Activated naive CD8-positive, alpha-beta T cell (primary cell): Measurements from ENCODE around the gene MSI2.

Experiments
- H3K27ac Mint-ChIP-seq: one replicate; pipeline ENCODE4 v1.8.0; 2021; ENCODE audit warnings: mixed read lengths
- H3K27me3 Mint-ChIP-seq: one replicate; pipeline ENCODE4 v1.8.0; 2021; ENCODE audit warnings: mixed read lengths
- H3K36me3 Mint-ChIP-seq: one replicate; pipeline ENCODE4 v1.8.0; 2021; ENCODE audit warnings: mixed read lengths
- H3K4me1 Mint-ChIP-seq: one replicate; pipeline ENCODE4 v1.8.0; 2021; ENCODE audit warnings: low read depth, mixed read lengths
- H3K4me3 Mint-ChIP-seq: one replicate; pipeline ENCODE4 v1.8.0; 2021; ENCODE audit warnings: mild to moderate bottlenecking, mixed read lengths
- H3K9me3 Mint-ChIP-seq: one replicate; pipeline ENCODE4 v1.8.0; 2021; ENCODE audit warnings: low read depth, mixed read lengths

Gene MSI2

DNA sequence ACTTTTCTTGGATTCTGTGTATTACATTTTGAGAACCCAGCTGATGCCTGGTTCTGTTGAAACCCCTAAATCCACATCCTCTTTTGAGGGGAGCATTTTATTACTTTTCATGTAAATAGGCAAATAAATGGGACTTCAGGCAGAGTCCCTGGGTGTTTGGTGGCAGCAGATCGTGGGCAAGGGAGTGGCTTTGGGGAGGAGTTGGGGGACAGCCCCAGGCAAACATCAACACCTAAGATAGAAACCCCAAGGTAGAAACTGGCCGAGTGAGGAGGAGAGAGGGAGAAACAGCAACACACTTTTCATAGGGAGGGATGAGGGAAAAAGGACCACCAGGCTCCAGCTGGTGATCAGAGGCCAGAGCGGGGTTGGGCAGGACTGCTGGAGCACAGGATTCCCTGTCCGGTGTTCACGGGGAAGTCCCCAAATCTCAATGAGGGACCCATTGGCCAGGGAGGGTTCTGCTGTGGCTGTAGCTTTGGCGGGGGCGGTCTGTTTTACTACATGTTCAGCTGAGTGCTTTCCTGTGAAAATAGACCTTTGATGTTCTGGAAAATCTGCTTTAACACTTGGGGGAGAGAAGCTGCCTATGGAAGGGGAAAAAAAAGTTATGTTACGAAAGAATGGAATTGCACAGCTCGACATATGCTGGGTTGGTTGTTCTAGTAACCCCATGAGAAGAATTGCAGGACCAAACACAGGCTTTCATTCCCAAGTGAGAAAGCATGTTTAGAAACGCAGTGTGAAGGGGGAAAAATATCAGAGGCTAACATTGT is 46.6 kb downstream of the MSI2 start:
- no peaks in the 10 kb centered on the region for H3K9me3 Mint-ChIP-seq
- H3K4me1 Mint-ChIP-seq: peaks cover 32% of the 10 kb centered on the region
- peaks cover 25% of the 10 kb centered on the region for H3K36me3 Mint-ChIP-seq
- no peak overlapping the region for H3K27ac Mint-ChIP-seq
- no peak overlapping the region for H3K4me3 Mint-ChIP-seq
- H3K27me3 Mint-ChIP-seq: no peaks in the 10 kb centered on the region

DNA sequence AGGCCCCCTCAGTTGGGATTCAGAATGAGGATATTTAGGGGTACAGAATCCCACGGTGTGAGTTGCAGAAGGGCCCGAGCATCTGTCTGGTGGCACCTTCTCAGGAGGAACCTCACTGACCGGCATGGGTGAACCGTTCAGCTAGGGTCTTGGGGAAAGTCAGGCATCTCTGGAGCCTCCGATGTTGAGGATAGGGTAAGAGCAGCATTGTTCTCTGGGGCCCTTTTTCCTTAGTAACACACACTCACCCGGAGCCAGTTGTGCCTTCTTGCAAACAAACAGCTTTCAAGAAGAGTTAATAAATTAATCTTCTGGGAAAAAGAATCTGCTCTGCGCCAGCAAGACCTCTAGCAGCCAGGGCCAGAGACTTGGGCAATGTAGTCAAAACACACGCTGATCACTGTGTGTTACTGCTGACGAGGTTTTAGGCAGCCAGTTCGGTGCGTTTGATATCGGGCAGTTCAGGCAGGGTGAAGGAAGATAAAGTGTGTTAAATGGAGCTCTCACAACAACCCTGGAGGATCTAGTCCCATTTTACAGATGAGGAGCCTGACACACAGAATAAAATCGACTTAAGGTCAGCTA is 48.9 kb downstream of the MSI2 start:
- Mint-ChIP-seq H3K27ac (no peak overlapping the region), H3K36me3 (peaks cover 19% of the 10 kb centered on the region), H3K4me1 (peaks cover 40% of the 10 kb centered on the region), H3K9me3 (no peaks in the 10 kb centered on the region), H3K4me3 (no peak overlapping the region), H3K27me3 (no peaks in the 10 kb centered on the region)

DNA sequence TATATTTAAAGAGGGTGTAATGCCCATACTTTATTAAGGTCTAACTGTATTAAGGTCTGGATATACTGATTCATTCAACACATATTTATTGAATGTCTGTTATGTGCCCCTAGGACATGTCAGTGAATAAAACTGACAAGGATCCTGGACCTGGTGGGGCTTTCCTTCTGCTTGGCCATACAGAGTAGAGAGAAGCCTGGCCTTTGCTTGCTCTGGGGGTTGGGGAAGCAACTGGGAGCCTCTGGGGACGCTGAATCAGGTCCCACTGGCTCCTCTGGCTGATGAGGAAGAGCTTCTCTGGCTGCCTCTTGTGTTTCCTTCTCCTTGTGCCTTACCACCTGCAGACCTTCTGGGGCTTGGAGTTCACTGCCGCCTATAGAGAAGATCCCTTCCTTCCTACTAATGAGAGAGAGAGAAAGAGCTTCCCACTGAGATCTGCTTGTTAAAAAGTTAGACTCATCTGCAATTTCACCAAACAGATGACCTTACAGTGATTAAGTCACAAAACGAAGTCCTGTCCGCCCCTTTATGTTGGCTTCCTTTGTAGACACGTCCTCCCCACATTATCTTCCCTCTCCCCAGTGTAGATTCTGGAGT is 49.7 kb downstream of the MSI2 start:
- no peak overlapping the region for H3K27ac Mint-ChIP-seq
- H3K27me3 Mint-ChIP-seq: no peaks in the 10 kb centered on the region
- peaks cover 12% of the 10 kb centered on the region for H3K36me3 Mint-ChIP-seq
- H3K9me3 Mint-ChIP-seq: no peaks in the 10 kb centered on the region
- peaks cover 41% of the 10 kb centered on the region for H3K4me1 Mint-ChIP-seq
- no peak overlapping the region for H3K4me3 Mint-ChIP-seq

DNA sequence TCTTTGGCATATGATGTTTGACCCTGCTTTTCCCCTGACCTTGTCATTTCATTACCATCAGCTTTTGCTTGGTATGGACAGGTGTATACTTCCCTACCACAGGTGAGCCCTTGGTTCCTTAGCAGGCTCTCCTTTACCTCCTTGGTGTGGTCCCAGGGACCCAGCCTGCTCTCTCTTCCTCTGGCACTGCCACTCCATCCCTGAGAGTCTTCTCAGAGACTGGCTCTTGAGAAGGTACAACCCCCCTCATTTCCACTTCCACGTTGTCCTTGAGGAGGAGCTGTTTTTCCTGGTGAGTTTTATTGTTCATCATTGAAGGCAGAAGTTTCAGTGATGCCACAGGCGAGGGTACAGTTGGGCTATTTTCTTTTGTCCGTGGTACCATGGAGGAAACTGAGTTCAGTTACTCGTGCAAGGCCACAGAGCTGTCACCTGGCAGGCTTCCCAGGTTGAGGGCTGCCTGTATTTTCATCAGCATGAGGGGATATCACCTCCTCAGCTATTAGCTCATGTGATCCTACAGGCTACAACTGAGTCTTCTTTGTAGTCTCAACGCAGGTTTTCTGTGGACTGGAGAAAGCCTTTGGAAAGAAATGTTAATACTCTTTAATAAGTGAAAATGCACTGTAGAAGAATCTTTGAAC is 52.3 kb downstream of the MSI2 start:
- no peaks in the 10 kb centered on the region for H3K27me3 Mint-ChIP-seq
- no peaks in the 10 kb centered on the region for H3K9me3 Mint-ChIP-seq
- no peak overlapping the region for H3K4me3 Mint-ChIP-seq
- H3K27ac Mint-ChIP-seq: peak overlapping the region; percentile 35
- peaks cover 8% of the 10 kb centered on the region for H3K36me3 Mint-ChIP-seq
- peaks cover 30% of the 10 kb centered on the region for H3K4me1 Mint-ChIP-seq

DNA sequence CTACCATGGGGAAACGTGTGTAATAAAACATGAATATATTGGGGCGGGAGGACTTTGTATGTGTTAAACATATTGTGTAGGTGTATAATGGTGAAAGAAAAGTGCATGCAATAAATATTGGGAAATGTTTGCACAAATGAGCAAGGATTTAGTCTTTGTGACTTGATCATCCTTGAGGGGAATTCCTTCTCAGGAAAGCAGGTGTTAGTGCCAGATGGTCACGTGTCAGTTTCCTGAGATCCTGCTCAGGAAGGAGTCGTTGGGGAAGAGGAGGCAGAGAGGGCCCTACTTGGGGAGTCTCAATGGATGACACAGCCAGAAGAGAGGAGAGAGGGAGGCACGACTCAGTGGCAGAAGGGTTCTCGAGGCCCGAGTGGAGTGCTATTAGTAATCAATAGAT is 53.2 kb downstream of the MSI2 start:
- Mint-ChIP-seq H3K36me3 (peaks cover 6% of the 10 kb centered on the region), H3K4me3 (no peak overlapping the region), H3K9me3 (no peaks in the 10 kb centered on the region), H3K27me3 (no peaks in the 10 kb centered on the region), H3K4me1 (peaks cover 31% of the 10 kb centered on the region), H3K27ac (no peak overlapping the region)

DNA sequence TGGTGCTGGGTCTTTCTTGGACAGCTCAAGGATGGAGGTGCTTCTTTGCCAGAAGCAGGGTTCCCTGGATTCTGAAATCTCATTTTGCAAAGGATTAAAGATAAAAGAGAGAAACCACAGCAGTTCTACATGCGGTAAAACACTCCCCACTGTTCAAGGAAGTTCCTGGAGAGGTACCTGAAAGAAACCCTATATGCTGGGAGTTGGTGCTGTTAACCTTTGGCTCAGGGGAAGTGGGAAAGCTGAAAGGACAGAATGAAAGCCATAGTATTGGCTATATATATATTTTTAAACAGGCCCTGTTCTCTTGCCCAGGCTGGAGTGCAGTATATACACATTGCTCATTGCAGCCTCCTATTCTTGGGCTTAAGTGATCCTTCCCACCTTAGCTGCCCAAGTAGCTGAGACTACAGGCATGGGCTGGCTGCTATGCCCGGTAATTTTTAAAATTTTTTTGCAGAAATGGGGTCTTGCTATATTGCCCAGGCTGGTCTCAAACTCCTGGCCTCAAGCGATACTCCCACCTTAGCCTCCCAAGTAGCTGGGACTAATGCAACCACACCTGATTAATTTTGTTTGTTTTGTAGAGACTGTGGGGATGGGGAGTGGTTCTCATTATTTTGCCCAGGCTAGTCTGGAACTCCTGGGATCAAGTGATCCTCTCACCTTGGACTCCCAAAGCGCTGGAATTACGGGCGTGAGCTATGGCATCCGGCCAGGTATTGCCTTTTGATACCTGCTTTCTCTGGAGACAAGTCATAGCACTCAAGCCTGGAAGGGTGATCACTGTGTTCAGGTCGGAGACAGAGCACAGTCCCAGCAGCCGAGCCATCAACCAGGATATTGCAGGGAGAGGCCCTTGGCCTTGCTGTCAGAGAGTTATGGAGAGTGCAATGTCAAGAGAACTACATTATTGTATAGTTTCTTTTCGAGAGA is 55.2 kb downstream of the MSI2 start:
- Mint-ChIP-seq H3K27ac (no peak overlapping the region), H3K27me3 (no peaks in the 10 kb centered on the region), H3K4me1 (peaks cover 26% of the 10 kb centered on the region), H3K4me3 (no peak overlapping the region), H3K9me3 (no peaks in the 10 kb centered on the region), H3K36me3 (peaks cover 9% of the 10 kb centered on the region)

DNA sequence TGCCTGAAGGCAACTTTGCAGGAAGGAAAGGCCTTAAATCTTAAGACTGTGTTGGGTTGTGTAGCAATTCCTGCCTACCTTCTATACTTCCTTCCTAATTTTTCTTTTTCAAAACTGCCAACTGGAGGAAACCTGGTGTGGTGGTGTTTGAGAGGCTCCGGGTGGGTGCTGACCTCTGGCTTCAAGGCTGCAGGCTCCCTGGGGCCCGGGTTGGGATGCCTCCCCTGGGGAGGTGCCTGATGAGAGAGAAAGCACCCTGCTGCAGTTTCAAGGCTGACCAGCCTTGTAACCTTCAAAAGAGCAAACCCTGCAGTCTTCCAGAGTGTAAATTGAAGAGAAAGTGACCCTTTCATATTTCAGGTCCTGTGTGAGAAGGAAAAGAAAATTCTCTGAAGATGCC is 55.9 kb downstream of the MSI2 start:
- Mint-ChIP-seq H3K4me1 (peaks cover 25% of the 10 kb centered on the region), H3K9me3 (no peaks in the 10 kb centered on the region), H3K27me3 (no peaks in the 10 kb centered on the region), H3K27ac (no peak overlapping the region), H3K36me3 (peaks cover 9% of the 10 kb centered on the region), H3K4me3 (no peak overlapping the region)

DNA sequence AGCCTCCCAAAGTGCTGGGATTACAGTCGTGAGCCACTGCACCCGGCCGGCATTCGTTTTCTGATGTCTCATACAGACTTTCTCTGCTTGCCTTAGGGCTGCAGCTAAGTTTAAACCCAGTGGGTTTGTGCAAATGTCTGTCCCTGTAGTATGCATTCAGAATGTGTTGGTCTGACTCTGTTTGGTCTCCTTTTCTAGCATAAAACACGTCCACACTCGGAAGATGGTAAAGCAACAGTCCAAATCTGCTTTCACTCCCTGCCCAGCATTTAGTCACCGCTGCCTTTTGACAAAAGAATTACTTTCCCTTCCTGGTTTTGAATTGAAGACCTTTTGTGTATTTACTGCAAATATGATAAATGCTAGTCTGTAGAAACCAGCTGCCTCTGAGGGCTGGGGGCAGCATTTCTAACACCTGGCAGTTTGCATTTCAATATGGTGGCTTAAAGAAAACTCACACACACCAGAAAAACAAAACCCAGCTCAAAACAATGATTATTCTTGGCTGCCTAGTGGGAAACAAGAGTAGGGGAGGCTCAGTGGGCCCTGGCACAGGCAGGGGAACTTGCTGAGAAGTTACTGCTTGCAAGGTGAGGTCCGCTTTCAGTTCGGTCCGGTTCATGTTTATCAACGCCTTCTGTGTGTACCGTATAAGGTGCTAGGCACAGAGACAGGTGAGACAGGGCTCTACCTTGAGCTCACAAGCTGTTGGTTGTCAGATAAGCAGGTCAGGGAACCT is 56.9 kb downstream of the MSI2 start:
- H3K4me3 Mint-ChIP-seq: no peak overlapping the region
- no peak overlapping the region for H3K27ac Mint-ChIP-seq
- H3K36me3 Mint-ChIP-seq: peaks cover 7% of the 10 kb centered on the region

DNA sequence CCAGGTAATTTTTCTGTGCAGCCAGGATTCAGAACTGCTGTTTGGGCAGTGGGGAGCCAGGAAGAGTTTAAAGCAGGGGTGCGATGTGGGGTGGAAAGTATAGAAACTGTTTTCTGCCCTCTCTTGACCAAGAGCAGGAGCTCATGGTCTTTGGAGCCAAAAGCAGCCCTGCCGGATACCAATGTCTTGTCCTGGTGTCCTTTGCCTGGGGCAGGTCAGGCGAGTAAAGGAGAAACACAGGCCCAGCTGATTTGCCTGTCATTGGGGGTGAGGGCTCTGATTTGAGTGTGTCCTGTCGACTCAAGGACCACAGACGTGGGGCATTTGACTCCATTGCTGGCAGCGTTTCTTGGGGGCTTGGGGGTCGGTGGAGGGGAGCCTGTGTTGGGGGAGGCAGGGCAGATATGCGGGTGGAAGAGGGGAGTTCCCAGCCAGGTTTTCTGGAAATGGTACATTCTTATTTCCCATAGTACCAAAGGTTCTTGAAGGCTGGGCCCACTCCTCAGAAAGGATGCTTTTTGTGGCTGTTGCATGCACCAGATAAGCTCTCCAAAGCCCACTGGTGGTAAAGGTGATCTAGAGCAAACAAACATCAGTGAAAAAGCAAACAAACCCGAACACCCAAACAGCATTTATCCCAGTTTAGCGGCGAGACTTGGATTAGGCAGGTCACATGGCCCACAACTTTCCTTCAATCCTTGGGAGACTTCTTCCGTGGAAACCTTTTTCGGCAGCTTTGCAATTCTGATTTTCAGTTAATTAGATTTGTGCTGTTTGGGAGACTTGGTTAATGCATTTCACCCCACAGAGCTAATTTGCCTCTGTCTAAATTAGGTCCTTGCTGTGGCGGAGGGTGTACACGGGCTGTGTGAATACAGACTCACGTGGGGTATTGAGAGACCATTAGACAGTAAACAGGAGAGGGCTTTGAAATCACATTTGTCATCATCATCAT is 59.0 kb downstream of the MSI2 start:
- peaks cover 5% of the 10 kb centered on the region for H3K36me3 Mint-ChIP-seq
- no peak overlapping the region for H3K27ac Mint-ChIP-seq
- no peak overlapping the region for H3K4me3 Mint-ChIP-seq
- H3K27me3 Mint-ChIP-seq: no peaks in the 10 kb centered on the region
- H3K9me3 Mint-ChIP-seq: no peaks in the 10 kb centered on the region
- H3K4me1 Mint-ChIP-seq: peaks cover 20% of the 10 kb centered on the region

More for the DNA sequence above, 56.9 kb downstream of the MSI2 start:
- H3K9me3 Mint-ChIP-seq: no peaks in the 10 kb centered on the region
- peaks cover 24% of the 10 kb centered on the region for H3K4me1 Mint-ChIP-seq
- H3K27me3 Mint-ChIP-seq: no peaks in the 10 kb centered on the region

DNA sequence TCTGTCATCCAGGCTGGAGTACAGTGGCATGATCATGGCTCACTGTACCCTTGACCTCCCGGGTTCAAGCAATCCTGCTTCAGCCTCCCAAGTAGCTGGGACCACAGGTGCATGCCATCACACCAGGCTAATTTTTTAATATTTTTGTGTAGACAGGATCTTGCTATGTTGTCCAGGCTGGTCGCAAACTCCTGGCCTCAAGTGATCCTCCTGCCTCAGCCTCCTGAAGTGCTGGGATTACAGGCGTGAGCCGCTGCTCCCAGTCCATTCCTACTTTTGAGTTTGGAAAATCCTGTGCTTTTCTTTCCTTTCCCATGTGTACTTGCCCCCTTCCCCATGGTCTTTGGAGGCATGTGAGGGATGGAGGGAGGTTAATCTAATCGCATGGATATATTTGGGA is 60.0 kb downstream of the MSI2 start:
- Mint-ChIP-seq H3K36me3 (peaks cover 3% of the 10 kb centered on the region), H3K27me3 (no peaks in the 10 kb centered on the region), H3K4me1 (peaks cover 16% of the 10 kb centered on the region), H3K27ac (no peak overlapping the region), H3K4me3 (no peak overlapping the region), H3K9me3 (no peaks in the 10 kb centered on the region)

DNA sequence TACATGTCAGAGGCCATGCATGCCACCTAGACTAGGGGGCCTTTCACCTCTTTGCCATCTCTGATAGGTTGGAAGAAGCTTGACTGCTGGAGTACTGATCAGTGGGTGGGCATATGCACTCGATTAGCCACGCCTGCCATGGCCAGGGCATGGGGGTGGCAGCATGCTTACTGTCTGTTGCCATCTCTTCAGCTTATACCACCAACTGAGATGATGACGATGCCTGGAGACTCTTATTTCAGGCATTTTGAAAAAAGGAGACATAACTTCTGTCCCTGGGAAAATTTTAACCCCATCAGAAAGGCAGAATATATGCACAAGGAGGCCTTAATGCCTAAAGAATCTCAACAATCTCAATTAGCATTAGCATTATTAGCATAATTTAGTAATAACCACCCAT is 60.8 kb downstream of the MSI2 start:
- H3K27me3 Mint-ChIP-seq: no peaks in the 10 kb centered on the region
- peaks cover 3% of the 10 kb centered on the region for H3K36me3 Mint-ChIP-seq
- H3K4me3 Mint-ChIP-seq: no peak overlapping the region
- H3K9me3 Mint-ChIP-seq: no peaks in the 10 kb centered on the region
- no peak overlapping the region for H3K27ac Mint-ChIP-seq
- H3K4me1 Mint-ChIP-seq: peaks cover 16% of the 10 kb centered on the region

DNA sequence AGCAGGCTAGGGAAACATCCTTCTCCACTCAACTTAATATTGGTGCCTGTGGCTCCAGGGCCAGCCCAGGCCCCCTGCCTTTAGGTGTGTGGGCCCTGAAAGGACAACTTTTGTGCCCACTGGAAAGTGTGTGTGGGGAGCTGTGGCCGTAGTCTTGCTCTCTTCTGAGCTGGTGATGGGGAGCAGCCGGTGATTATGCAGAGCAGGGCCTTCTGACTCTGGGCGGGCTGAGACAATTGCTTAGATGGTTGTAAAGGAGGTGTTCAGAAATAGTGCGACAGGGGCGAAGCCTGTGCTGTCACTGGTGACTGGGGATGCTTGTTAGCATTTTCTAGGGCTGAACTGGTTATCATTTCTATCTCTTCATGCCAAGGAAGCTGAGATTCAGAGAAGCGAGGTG is 62.6 kb downstream of the MSI2 start:
- Mint-ChIP-seq H3K27ac (no peak overlapping the region), H3K36me3 (peaks cover 5% of the 10 kb centered on the region), H3K9me3 (no peaks in the 10 kb centered on the region), H3K4me3 (no peak overlapping the region), H3K4me1 (peaks cover 16% of the 10 kb centered on the region), H3K27me3 (no peaks in the 10 kb centered on the region)

DNA sequence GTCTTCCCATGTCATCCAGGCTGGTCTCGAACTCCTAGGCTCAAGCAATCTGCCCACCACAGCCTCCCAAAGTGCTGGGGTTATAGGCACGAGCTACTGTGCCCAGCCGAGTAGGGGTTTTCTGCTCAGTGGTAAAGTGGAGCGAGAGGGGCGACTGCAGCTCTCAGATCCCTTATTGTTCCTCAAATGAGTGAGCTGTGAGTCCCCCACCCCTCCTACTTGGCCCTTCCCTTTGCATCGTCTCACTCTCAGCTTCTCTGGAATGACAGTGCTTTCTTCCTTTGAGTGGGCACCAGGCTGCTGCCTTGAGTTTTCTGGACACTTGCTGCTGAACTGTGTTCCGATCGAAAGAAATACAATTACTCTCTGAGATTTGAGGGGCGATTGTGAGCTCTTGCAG is 63.5 kb downstream of the MSI2 start:
- no peaks in the 10 kb centered on the region for H3K9me3 Mint-ChIP-seq
- peaks cover 16% of the 10 kb centered on the region for H3K4me1 Mint-ChIP-seq
- H3K4me3 Mint-ChIP-seq: no peak overlapping the region
- H3K27me3 Mint-ChIP-seq: no peaks in the 10 kb centered on the region
- H3K36me3 Mint-ChIP-seq: peaks cover 8% of the 10 kb centered on the region
- H3K27ac Mint-ChIP-seq: no peak overlapping the region
